HG03095 (cell line): ENCODE data around the gene PROX1.
"Not testable (repeated sequence)": the region's sequence is repeated elsewhere in the genome, so short reads cannot be mapped to it uniquely, and the experiment has no call there.

ENCODE experiments used
- ATAC-seq: cut with Tn5 transposase; IDR thresholded peaks from one replicate; pipeline ENCODE4 v1.9.1; 2021; ENCODE audit warnings: moderate library complexity; ENCODE audit not compliant: unreplicated experiment

The PROX1 gene

GRCh38 chr1:214066936-214067335 lies 79.2 kb downstream of the PROX1 start:
- ATAC-seq, result no peak

GRCh38 chr1:214067397-214067796 lies 79.6 kb downstream of the PROX1 start:
- ATAC-seq, result no peak

DNA sequence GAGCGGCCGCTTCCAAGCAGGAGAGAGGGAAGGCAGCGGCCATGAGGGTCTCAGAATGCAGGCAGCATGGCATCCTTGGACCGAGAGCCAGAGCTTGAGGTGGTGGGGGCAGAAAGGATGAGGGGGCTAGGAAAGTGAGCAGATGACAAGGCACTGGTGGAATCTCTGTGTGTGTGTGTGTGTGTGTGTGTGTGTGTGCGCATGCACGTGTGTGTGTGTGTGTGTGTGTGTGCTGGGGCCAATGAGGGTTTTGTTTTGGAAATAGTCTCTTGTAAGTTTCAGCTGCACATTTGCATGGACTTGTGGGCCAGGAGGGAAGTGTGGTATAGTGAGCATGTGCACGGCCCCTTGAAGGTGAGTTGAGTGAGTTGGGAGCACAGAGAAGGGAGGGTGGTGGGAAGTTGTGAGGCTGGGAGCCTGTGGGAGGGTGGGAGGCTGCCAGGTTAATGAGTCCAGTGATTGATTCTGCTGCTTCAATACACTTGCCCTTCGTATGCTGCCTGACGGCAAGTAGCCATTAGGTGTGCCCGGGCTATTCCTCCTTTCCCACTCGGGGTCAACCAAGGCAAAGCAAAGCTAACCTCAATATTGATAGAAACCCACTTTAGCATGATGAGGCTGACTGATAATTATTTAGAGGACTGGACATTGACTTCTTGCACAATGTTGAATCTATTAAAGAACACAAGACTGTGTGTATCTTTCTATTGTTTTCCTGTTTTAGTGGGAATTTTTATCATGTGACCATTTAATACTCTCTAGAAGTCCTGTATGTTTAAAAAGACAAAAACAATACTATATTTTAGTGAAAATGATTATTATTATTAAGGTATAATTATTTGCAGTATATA lies 80.3 kb downstream of the PROX1 start:
- no peak for ATAC-seq

DNA sequence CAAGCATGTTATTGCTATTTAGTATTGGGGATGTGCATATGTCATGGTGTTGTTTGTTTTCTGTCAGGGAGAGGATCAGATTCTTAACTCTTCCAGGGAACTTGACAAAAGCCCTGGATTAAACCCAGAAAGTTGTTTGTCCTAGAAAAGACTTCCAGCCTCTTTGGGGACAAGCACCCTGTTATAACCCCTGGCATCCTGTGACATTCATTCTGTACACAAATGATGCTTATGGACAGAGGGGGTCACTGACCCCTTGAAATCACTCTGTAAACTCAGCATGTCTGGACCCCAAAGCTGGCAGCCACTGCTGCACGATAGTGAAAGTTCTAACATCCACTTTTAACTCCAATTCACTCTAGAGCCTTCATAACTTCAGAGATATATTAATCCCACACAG lies 81.2 kb downstream of the PROX1 start:
- no peak for ATAC-seq

DNA sequence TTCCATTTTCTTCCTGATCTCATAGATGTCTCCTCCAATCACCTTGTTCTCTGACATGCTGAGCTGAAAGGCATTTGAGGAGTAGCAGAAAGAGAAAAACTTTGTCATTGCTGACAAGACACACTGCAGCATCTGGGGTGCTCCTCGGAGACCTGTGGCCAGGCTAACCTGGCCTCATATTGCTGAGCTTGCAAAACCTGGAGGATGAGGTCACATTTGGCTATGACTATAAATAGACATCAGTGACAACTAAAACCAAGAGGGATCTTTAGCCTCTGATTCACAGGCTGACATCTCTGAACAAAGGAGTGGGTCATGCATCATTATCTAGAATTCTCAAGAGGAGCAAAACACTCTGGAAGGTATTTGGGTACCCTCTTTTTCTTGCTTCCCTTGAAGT lies 83.7 kb downstream of the PROX1 start:
- no peak for ATAC-seq

DNA sequence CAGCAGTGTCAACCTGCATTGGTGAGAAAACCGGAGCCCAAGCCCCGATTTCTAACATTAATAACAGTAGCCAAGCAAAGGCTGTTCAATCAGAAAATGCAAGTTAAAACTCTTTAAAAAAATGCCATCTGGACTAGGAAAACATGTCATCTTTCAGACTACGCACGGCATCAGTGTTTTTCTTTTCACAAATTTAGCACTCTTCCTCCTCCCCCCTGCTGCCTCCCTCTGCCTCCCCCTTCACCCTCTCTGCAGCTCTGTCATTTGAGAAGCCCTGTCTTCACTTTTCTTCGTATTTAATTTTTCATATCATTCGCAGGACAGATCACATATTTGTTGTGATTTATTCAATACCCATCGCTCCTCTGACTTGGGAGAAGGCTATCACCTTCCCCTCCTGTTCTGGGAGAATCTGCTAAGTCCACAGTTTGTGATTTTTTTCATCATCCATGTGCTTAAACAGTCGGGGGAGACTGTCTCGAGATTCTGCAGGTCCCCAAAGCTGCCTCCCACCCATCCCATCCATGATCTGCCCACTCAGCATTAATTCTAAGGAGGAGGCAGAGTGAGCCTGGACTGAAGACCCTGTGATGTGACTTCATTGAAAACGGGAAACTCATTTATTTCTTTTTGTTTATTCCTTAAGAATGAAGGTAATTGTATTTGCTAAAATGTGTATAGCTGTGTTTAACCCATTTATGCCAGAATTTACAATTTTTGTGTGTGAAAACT lies 84.8 kb downstream of the PROX1 start:
- no peak for ATAC-seq

DNA sequence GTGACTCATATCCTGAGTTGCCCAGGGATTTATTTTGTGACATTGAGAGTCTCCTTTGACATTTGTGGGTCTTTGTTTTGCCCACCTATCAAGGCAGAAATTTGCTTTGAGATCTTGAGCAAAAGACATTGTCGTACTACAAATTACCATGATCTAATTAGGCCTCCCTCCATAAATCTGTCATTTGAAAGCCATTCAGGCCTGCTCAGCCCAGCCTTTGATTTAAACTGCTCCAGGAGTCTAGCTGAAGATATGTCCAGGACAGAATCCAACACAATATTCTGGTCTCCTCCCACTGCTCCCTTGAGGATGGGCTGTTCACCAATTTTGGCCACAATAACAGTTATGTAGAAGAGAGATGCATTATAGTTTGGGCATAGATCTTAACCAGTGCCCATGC lies 86.7 kb downstream of the PROX1 start:
- ATAC-seq, result no peak

DNA sequence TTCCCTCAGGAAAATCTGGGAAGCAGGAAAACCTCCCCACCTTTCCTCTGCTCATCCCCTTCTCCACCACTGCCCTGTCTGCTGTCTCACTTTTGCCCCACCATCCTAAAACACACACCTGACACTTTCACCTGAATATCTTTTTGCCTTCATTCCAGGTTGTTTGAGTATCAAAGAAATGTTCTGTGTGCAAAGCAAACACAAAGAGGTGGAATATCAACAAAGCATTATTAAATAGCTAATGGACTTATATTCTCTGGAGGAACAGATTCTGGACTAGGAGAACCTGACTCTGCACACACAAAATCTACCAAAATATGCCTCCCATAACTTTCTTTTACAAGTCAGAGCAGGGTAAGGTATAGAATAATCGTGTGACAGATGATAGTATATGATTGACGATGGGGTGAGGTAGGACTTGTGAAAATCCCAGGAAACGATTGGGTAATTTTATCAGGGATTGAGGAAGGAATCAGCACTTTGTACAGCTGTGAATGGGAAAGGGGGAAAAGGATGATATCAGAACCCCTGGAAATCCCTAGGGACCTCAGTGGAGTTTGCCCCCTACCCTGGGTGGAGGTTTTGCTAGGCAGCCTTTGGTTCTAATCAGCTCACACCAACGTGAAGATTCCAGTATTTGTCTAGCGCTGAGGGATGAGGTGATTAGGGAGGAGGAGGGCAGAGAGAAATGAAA lies 87.7 kb downstream of the PROX1 start:
- no peak for ATAC-seq

DNA sequence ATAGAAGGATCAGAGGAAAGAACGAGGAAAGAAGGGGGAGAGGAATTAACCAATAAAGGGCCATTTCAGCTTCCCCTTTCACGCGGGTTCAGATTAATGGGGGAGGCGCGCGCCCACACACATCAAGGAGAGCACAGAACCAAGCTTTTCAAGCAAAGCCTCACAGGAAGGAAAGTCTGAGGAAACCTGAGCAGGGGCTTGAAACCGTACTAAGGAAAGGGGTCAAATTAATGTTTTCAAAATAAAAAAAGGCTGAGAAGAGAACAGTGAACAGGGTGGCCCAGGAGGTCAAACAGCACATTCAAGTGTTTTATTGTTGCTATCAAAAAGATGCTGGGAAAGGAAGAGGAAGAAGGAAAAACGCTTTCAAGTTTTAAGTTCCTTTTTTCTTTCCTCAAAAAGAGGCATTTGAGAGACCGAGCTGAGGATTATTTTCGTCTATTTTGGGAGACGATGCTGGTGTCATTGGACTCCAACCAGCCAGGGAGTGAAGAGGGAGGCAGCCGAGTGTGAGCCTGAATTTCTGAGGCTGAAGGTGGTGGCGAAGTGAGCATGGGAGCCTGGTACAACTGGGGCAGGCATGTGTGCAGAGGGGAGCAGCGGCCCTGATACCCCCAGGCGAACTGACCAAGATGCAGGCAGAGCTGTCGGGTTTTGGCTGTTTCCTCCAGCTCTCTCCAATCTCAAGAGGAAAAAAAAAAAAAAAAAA lies 88.4 kb downstream of the PROX1 start:
- ATAC-seq, result no peak

GRCh38 chr1:214076708-214077065 lies 88.9 kb downstream of the PROX1 start:
- ATAC-seq, result no peak

DNA sequence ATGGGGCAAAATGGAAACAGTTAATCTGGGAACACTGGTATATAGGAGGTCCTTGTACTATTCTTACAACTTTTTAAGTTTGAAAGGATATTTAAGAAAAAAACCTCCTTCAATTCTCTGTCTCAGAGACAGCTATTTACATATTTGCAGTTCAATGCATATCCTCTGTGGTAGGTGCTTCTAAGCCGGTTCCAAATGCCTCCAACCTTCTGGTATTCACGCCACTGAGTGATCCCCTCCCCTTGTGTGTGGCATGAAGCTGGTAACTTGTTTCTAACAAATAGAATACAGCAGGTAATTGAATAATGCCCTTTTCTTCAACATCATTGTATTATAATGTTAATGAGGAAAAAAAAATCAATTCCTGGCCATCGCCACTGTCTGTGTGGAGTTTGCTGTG lies 91.2 kb downstream of the PROX1 start:
- ATAC-seq, result no peak

DNA sequence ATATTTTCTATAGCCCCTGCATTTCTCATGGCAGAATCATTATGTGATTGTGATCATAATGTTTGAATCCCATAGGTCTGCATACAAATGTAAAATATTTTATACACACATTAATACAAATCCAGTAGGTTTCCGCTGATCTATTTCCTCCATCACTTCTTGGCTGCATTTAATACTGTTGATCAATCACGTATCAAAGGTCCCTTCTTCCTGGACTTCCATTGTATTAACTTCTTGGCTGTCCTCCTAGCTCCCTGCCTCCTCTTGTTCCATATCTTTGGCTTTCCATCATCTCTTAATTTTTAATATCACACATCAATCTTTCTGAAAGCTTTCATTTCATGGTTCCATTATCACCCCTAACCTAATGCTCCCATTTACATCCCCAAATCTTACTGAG lies 97.6 kb downstream of the PROX1 start:
- ATAC-seq, result no peak

DNA sequence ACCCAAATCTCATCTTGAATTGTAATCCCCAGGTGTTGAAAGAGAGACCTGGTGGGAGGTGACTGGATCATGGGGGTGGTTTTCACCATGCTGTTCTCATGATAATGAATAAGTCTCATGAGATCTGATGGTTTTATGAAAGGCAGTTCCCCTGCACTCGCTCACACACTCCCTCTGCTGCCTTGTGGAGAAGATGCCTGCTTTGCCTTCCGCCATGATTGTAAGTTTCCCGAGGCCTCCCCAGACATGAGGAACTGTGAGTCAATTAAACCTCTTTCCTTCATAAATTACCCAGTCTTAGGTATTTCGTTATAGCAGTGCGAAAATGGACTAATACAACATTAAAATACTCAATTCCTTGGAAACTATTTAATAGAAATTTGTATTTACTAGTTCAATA lies 99.2 kb downstream of the PROX1 start:
- ATAC-seq, result no peak

DNA sequence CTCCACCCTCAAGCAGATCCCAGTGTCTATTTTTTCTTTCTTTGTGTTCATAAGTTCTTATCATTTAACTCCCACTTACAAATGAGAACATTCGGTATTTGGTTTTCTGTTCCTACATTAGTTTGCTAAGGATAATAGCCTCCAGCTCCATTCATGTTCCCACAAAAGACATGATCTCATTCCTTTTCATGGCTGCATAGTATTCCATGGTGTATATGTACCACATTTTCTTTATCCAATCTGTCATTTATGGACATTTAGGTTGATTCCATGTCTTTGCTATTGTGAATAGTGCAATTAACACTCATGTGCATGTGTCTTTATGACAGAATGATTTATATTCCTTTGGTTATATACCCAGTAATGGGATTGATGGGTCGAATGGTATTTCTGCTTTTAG lies 101.2 kb downstream of the PROX1 start:
- ATAC-seq, result not testable (repeated sequence)
